Right lobe of liver (tissue), 4 donors: ENCODE measurements around the gene OR10G3.

Source experiments
- POLR2A ChIP-seq: fragments of 450-650 bp; IDR thresholded peaks from one replicate; pipeline ENCODE4 v1.6.1; 2017; ENCODE audit warnings: antibody characterized with exemption, mild to moderate bottlenecking
- TF ChIP-seq, protein P1 (sequence below), 4 donors: fragments of 200-600 bp in 3 of 4; fragments of 450-650 bp in 1 of 4; IDR thresholded peaks; one replicate each; pipeline versions ENCODE4 v1.5.1 to v1.8.0; 2016 to 2022; ENCODE audit warnings: antibody characterized with exemption in 4 of 4, mild to moderate bottlenecking in 2 of 4
- donor health status: DM: no; HTN: no; CAD: no.
- donor health status: DM: no; HTN: no; CAD: no.
- donor health status: DM: no; HTN: yes; CAD: no.

- no peak for TF ChIP-seq POLR2A
- TF ChIP-seq, protein P1, sequence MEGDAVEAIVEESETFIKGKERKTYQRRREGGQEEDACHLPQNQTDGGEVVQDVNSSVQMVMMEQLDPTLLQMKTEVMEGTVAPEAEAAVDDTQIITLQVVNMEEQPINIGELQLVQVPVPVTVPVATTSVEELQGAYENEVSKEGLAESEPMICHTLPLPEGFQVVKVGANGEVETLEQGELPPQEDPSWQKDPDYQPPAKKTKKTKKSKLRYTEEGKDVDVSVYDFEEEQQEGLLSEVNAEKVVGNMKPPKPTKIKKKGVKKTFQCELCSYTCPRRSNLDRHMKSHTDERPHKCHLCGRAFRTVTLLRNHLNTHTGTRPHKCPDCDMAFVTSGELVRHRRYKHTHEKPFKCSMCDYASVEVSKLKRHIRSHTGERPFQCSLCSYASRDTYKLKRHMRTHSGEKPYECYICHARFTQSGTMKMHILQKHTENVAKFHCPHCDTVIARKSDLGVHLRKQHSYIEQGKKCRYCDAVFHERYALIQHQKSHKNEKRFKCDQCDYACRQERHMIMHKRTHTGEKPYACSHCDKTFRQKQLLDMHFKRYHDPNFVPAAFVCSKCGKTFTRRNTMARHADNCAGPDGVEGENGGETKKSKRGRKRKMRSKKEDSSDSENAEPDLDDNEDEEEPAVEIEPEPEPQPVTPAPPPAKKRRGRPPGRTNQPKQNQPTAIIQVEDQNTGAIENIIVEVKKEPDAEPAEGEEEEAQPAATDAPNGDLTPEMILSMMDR (IDR thresholded peaks at IDR 0.05), result no peak
Measured at GRCh38 chr14:21556378-21557083, 23.3 kb downstream of the OR10G3 start.
